DND-41 (cell line): ENCODE measurements around the gene HMOX1.

ENCODE experiments used
- ATAC-seq: fragments of 200-7000 bp; cut with Tn5 transposase; 3 replicates; pipeline ENCODE4 v1.9.1; 2021; ENCODE audit warnings: low read depth; ENCODE audit not compliant: insufficient read depth
- DNase-seq: peaks from one replicate; pipeline ENCODE4 v3.0.0-alpha.2; 2020
- H2AFZ ChIP-seq: 2 replicates; pipeline ENCODE4 v1.6.0; 2012; ENCODE audit warnings: low read depth, low read length
- H3K27ac ChIP-seq: 2 replicates; pipeline ENCODE4 v1.5.1; 2012; ENCODE audit warnings: low read length, inconsistent platforms
- H3K27me3 ChIP-seq: fragments of 200-600 bp; sonication (generic); 2 replicates; pipeline ENCODE4 v1.6.0; 2012; ENCODE audit warnings: low read length, mild to moderate bottlenecking, inconsistent platforms; ENCODE audit not compliant: insufficient read depth, poor library complexity
- H3K36me3 ChIP-seq: 2 replicates; pipeline ENCODE4 v1.5.1; 2012; ENCODE audit warnings: low read length, inconsistent platforms; ENCODE audit not compliant: insufficient read depth
- H3K4me1 ChIP-seq: 2 replicates; pipeline ENCODE4 v1.5.1; 2012; ENCODE audit warnings: mild to moderate bottlenecking, low read length; ENCODE audit not compliant: insufficient read depth
- H3K4me2 ChIP-seq: 2 replicates; pipeline ENCODE4 v1.6.0; 2012; ENCODE audit warnings: mild to moderate bottlenecking, moderate library complexity, low read length, inconsistent platforms; ENCODE audit not compliant: insufficient read depth
- H3K4me3 ChIP-seq, 2 experiments: fragments of 200-600 bp in 1 of 2; shearing (Covaris generic) in 1 of 2; 2 replicates each; pipeline ENCODE4 v1.5.1; 2012 to 2016; ENCODE audit warnings: inconsistent platforms in 2 of 2, low read length in 2 of 2, mild to moderate bottlenecking in 2 of 2, low read depth in 1 of 2, moderate library complexity in 1 of 2
- H3K79me2 ChIP-seq: 2 replicates; pipeline ENCODE4 v1.6.0; 2012; ENCODE audit warnings: low read length, inconsistent platforms; ENCODE audit not compliant: insufficient read depth
- H3K9ac ChIP-seq: 2 replicates; pipeline ENCODE4 v1.6.0; 2012; ENCODE audit warnings: low read depth, mild to moderate bottlenecking, inconsistent platforms, low read length, moderate library complexity
- H3K9me3 ChIP-seq: 2 replicates; pipeline ENCODE4 v1.5.1; 2012; ENCODE audit warnings: low read length, moderate library complexity, mild to moderate bottlenecking, inconsistent platforms; ENCODE audit not compliant: insufficient read depth, severe bottlenecking
- H4K20me1 ChIP-seq: 2 replicates; pipeline ENCODE4 v1.6.0; 2012; ENCODE audit warnings: low read length; ENCODE audit not compliant: insufficient read depth
- CTCF ChIP-seq: IDR thresholded peaks from 2 replicates; pipeline ENCODE4 v1.5.1; 2012; ENCODE audit warnings: borderline replicate concordance, low read length, moderate library complexity, mild to moderate bottlenecking; ENCODE audit not compliant: poor library complexity, severe bottlenecking; ENCODE audit errors: extremely low read depth
- EZH2 ChIP-seq: IDR thresholded peaks from 3 replicates; pipeline ENCODE4 v1.6.1; 2012; ENCODE audit warnings: borderline replicate concordance, low read depth, mild to moderate bottlenecking, moderate library complexity, low read length, inconsistent platforms; ENCODE audit not compliant: severe bottlenecking

The HMOX1 gene

GRCh38 chr22:35348703-35349102 is 32.2 kb upstream of the HMOX1 start:
- no peaks in the 10 kb centered on the region for H3K36me3 ChIP-seq
- H3K9me3 ChIP-seq: no peaks in the 10 kb centered on the region
- H3K4me2 ChIP-seq: no peak overlapping the region
- no peak overlapping the region for H2AFZ ChIP-seq
- no peak overlapping the region for H3K27ac ChIP-seq
- no peaks in the 10 kb centered on the region for H3K79me2 ChIP-seq
- H3K4me1 ChIP-seq: peaks cover 11% of the 10 kb centered on the region
- H3K9ac ChIP-seq: no peak overlapping the region
- no peaks in the 10 kb centered on the region for H3K27me3 ChIP-seq
- ATAC-seq (no peak), DNase-seq (no peak)
- H4K20me1 ChIP-seq: no peaks in the 10 kb centered on the region
- TF ChIP-seq CTCF (no peak), EZH2 (no peak)
- H3K4me3 ChIP-seq: no peak overlapping the region

- no peaks in the 10 kb centered on the region for H3K79me2 ChIP-seq
- no peak for ATAC-seq
- no peak overlapping the region for H3K27ac ChIP-seq
- no peak overlapping the region for H3K4me2 ChIP-seq
- no peaks in the 10 kb centered on the region for H4K20me1 ChIP-seq
- no peaks in the 10 kb centered on the region for H3K27me3 ChIP-seq
- no peaks in the 10 kb centered on the region for H3K36me3 ChIP-seq
- TF ChIP-seq EZH2: no peak
- no peak for TF ChIP-seq CTCF
- H2AFZ ChIP-seq: no peak overlapping the region
- H3K4me3 ChIP-seq: no peak overlapping the region
- peaks cover 11% of the 10 kb centered on the region for H3K4me1 ChIP-seq
- no peak for DNase-seq
- no peak overlapping the region for H3K9ac ChIP-seq
- no peaks in the 10 kb centered on the region for H3K9me3 ChIP-seq
These were observed 31.6 kb upstream of the HMOX1 start for GRCh38 chr22:35349368-35349703.

GRCh38 chr22:35349704-35350538 is 31.0 kb upstream of the HMOX1 start:
- H3K36me3 ChIP-seq: no peaks in the 10 kb centered on the region
- no peaks in the 10 kb centered on the region for H3K79me2 ChIP-seq
- H3K9ac ChIP-seq: no peak overlapping the region; the same call in 1 of the 2 replicates
- H3K27ac ChIP-seq: no peak overlapping the region
- peak overlapping the region; percentile 40; the same call in 1 of the 2 replicates for H2AFZ ChIP-seq
- peak; percentile 28 for ATAC-seq
- H3K4me2 ChIP-seq: no peak overlapping the region
- H3K4me3 ChIP-seq: no peak overlapping the region
- no peak for TF ChIP-seq CTCF
- no peaks in the 10 kb centered on the region for H3K27me3 ChIP-seq
- H4K20me1 ChIP-seq: no peaks in the 10 kb centered on the region
- DNase-seq: peak; percentile 48
- H3K4me1 ChIP-seq: peaks cover 11% of the 10 kb centered on the region
- no peaks in the 10 kb centered on the region for H3K9me3 ChIP-seq
